ENCODE data around the gene ANXA11. TPM values are rescaled to one million over a fixed set of nuclear protein-coding genes. Genes with fewer than 3 reads are reported as not detected.

Gene ANXA11
- total and polyA plus RNA-seq, 2 of the 8 experiments (the other 6 are each of a cell fraction or from before 2014, with no cell fraction given), result 40.5 to 84.9 TPM

- TF ChIP-seq ATF3 (IDR thresholded peaks at IDR 0.05; ENCODE audit: insufficient read depth, low read depth, low read length) (no peak), HDAC6 (IDR thresholded peaks at IDR 0.05; ENCODE audit: low read depth, low read length) (no peak), EZH2 (IDR thresholded peaks at IDR 0.05; ENCODE audit: low read depth, low read length, severe bottlenecking) (no peak)
Measured at GRCh38 chr10:80158126-80158525, 47.2 kb downstream of the ANXA11 start (continued).
